ENCODE measurements around the gene OR51T1. TPM values are rescaled to one million over a fixed set of nuclear protein-coding genes. Genes with fewer than 3 reads are reported as not detected.

The OR51T1 gene, protein sequence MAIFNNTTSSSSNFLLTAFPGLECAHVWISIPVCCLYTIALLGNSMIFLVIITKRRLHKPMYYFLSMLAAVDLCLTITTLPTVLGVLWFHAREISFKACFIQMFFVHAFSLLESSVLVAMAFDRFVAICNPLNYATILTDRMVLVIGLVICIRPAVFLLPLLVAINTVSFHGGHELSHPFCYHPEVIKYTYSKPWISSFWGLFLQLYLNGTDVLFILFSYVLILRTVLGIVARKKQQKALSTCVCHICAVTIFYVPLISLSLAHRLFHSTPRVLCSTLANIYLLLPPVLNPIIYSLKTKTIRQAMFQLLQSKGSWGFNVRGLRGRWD
- not detected in 2 replicates for total RNA-seq

DNA sequence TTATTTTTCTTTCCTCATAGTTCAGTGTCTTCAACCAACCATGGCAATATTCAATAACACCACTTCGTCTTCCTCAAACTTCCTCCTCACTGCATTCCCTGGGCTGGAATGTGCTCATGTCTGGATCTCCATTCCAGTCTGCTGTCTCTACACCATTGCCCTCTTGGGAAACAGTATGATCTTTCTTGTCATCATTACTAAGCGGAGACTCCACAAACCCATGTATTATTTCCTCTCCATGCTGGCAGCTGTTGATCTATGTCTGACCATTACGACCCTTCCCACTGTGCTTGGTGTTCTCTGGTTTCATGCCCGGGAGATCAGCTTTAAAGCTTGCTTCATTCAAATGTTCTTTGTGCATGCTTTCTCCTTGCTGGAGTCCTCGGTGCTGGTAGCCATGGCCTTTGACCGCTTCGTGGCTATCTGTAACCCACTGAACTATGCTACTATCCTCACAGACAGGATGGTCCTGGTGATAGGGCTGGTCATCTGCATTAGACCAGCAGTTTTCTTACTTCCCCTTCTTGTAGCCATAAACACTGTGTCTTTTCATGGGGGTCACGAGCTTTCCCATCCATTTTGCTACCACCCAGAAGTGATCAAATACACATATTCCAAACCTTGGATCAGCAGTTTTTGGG, at the start of gene OR51T1:
OR51T1 (plus strand) TSS at position 41 of the 641 bp plus-strand sequence; CDS start at position 41, 0 bp downstream.

DNA sequence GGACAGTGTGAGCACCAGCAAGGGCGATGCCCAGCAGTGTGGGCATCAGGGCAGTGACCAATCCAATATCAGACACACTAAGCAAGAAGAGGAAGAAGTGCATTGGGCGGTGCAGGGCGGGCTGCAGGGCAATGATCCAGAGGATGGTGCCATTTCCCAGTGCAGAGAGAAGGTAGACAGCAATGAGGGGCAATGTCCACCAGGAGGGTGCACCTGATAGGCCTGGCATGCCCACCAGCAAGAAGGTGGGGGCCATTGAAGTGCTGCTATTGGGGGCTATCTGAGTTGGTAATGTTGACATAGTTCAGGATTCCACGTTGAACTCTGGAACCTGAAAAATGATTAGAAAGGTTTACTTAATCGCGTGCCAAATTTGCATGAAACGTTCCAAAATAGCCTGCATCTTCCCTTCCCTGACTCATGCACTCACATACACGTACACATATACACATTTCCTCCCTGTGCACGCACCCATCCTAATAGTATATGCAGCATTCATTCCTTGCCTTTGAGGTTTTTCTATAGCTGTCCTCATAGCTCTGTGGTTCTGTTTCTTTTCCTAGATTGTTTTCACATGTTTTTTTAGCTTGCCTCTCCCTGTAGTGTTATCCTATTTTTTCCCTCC, 32.7 kb upstream of the OR51T1 start, which contains the start of gene OR51S1:
OR51S1 (minus strand) TSS at position 301 of the 625 bp plus-strand sequence; CDS start at position 301, 0 bp downstream.

DNA sequence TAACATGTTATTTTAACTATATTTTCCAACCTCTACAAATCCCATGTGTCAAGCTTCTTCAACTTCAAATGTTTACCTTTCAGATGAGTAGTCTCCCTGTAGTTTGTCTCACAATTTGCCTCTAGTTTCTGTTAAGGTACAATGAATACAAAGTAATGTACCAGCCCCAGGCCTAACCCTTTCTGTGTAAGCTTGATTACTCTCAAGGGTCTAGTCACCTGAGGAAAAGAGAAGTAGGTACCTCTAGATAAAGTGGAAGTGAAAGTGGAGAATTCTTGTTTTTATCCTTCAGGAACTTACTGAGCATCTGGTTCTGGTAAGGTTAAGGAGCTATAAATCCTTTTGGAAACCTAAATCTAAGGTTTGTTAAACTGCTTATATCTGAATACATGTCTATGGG, 21.8 kb downstream of the OR51T1 start, which contains the start of gene OR51A7:
OR51A7 (plus strand) TSS at position 300 of the 400 bp plus-strand sequence. CDS start 3,587 bp downstream, outside the sequence.

DNA sequence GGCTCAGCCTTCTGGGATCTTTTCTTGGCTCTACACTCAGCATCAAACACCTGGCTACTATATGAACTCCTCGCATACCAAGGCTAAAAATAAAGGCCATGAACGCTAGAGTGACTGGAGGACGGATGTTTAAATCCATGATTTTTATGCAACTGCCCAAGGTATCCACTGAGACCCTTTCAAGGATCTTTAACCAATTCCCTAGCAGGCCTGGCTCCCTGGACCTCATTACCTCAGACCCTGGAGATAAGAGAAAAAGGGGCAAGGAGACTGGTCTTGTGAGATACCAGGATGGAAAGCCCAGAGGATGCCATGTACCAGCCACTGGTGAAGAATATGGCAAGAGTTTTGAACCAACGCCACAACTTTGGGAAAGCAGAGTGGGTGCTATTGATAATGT, 37.5 kb downstream of the OR51T1 start, which contains the start of gene OR51G2:
OR51G2 (minus strand) TSS at position 101 of the 400 bp plus-strand sequence. CDS start 3,687 bp downstream, outside the sequence.

DNA sequence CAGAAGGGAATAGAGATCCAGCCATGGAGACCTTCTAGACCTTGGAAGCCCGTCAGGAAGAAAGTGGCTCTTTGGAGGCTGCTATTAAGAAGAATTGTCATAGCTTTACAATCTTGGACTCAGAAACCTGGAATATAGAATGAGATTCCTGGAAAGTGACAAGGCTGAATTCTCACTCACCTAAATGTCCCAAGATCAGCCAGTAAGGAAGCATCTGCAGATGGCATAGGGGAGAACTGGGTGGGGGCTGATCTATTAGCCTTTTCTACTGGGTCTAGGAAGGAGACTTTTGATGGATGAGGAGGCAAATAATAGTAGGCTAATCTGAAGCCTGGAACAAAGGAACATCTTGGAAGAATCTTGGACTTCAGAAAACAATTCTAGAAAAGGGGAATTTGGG, 42.5 kb downstream of the OR51T1 start, which contains the start of gene OR51G1:
OR51G1 (minus strand) TSS at position 101 of the 400 bp plus-strand sequence; CDS start at position 101, 0 bp downstream.

Other genes starting within 250 kb of the OR51T1 start
- gene OR51D1, start 244.4 kb upstream of the OR51T1 start, total RNA-seq: not detected in 2 replicates
- gene OR51E1, start 237.9 kb upstream of the OR51T1 start, total RNA-seq: not detected in 2 replicates
- not detected in 2 replicates for gene OR51E2, start 184.0 kb upstream of the OR51T1 start, total RNA-seq
- not detected in 2 replicates for gene MMP26, start 177.1 kb upstream of the OR51T1 start, total RNA-seq
- not detected in 2 replicates for gene OR51F1, start 112.0 kb upstream of the OR51T1 start, total RNA-seq
- not detected in 2 replicates for gene OR52R1, start 77.5 kb upstream of the OR51T1 start, total RNA-seq
- gene OR51F2, start 60.6 kb upstream of the OR51T1 start, total RNA-seq: not detected in 2 replicates
- not detected in 2 replicates for gene OR51S1, start 32.7 kb upstream of the OR51T1 start, total RNA-seq
- gene OR51A7, start 21.9 kb downstream of the OR51T1 start, total RNA-seq: not detected in 2 replicates
- gene OR51G2, start 37.5 kb downstream of the OR51T1 start, total RNA-seq: not detected in 2 replicates
- gene OR51G1, start 42.4 kb downstream of the OR51T1 start, total RNA-seq: not detected in 2 replicates
- gene OR51A4, start 65.7 kb downstream of the OR51T1 start, total RNA-seq: not detected in 2 replicates
- gene OR51A2, start 73.8 kb downstream of the OR51T1 start, total RNA-seq: not detected in 2 replicates
- gene OR51L1, start 113.0 kb downstream of the OR51T1 start, total RNA-seq: not detected in 2 replicates
- gene OR52J3, start 164.6 kb downstream of the OR51T1 start, total RNA-seq: not detected in 2 replicates
- not detected in 2 replicates for gene OR52E2, start 177.7 kb downstream of the OR51T1 start, total RNA-seq
- not detected in 2 replicates for gene OR52E1, start 187.7 kb downstream of the OR51T1 start, total RNA-seq